Stimulated activated naive CD8-positive, alpha-beta T cell treated with anti-CD3 and anti-CD28 coated beads, Interleukin-15, Interleukin-2, amounts not matched to agents 100 ng/mL and 50 ng/mL, for 24 hours (primary cell): ENCODE data around the gene BAX.
A peak's percentile ranks its signal among the peaks of the same experiment; 100 is the strongest.
"Not testable (repeated sequence)": the region's sequence is repeated elsewhere in the genome, so short reads cannot be mapped to it uniquely, and the experiment has no call there.

ENCODE experiments used
- H3K27ac Mint-ChIP-seq: one replicate; pipeline ENCODE4 v1.8.0; 2021; ENCODE audit warnings: mild to moderate bottlenecking, mixed read lengths
- H3K27me3 Mint-ChIP-seq: one replicate; pipeline ENCODE4 v1.8.0; 2021; ENCODE audit warnings: mixed read lengths
- H3K36me3 Mint-ChIP-seq: one replicate; pipeline ENCODE4 v1.8.0; 2021; ENCODE audit warnings: low read depth, mixed read lengths
- H3K4me1 Mint-ChIP-seq: one replicate; pipeline ENCODE4 v1.8.0; 2021; ENCODE audit warnings: low read depth, mixed read lengths
- H3K4me3 Mint-ChIP-seq: one replicate; pipeline ENCODE4 v1.8.0; 2021; ENCODE audit warnings: mild to moderate bottlenecking, mixed read lengths
- H3K9me3 Mint-ChIP-seq: one replicate; pipeline ENCODE4 v1.8.0; 2021; ENCODE audit warnings: mixed read lengths

The BAX gene

DNA sequence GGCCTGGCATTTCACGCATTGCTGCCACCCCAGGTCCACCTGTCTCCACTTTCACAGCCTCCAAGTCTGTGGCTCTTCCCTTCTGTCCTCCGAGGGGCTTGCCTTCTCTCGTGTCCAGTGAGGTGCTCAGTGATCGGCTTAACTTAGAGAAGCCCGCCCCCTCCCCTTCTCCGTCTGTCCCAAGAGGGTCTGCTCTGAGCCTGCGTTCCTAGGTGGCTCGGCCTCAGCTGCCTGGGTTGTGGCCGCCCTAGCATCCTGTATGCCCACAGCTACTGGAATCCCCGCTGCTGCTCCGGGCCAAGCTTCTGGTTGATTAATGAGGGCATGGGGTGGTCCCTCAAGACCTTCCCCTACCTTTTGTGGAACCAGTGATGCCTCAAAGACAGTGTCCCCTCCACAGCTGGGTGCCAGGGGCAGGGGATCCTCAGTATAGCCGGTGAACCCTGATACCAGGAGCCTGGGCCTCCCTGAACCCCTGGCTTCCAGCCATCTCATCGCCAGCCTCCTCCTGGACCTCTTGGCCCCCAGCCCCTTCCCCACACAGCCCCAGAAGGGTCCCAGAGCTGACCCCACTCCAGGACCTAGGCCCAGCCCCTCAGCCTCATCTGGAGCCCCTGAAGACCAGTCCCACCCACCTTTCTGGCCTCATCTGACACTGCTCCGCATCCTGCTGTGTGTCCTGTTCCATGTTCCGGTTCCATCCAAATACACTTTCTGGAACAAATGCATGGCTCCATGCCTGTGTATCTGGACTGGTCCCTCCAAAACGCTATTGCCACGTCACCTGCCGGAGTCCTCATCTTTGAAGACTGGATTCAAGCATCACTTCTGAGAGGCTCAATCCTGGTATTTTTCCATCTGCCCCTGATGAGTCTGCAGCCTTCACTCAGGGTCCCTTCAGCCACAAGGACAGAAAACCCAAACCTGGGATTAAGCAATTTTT, 31.9 kb upstream of the BAX start:
- Mint-ChIP-seq H3K9me3 (no peaks in the 10 kb centered on the region), H3K27me3 (no peaks in the 10 kb centered on the region), H3K4me1 (peaks cover 4% of the 10 kb centered on the region), H3K4me3 (no peak overlapping the region), H3K36me3 (peaks cover 23% of the 10 kb centered on the region), H3K27ac (no peak overlapping the region)

- Mint-ChIP-seq H3K36me3 (peaks cover 11% of the 10 kb centered on the region), H3K27me3 (no peaks in the 10 kb centered on the region), H3K27ac (no peak overlapping the region), H3K4me3 (no peak overlapping the region), H3K9me3 (no peaks in the 10 kb centered on the region), H3K4me1 (peaks cover 4% of the 10 kb centered on the region)
Observed at GRCh38 chr19:48925240-48925843, 29.3 kb upstream of the BAX start.

DNA sequence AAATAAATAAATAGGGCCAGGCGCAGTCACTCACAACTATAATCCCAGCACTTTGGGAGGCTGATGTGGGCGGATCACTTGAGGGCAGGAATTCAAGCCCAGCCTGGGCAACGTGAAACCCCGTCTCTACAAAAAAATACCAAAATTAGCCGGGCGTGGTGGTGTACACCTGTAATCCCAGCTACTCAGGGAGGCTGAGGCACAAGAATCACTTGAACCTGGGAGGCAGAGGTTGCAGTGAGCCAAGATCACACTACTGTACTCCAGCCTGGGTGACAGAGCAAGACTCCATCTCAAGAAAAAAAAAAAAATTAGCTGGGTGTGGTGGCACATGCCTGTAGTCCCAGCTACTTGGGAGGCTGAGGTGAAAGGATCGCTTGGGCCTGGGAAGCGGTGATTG, 28.8 kb upstream of the BAX start:
- H3K4me3 Mint-ChIP-seq, H3K27me3 Mint-ChIP-seq, H3K27ac Mint-ChIP-seq, H3K9me3 Mint-ChIP-seq, H3K36me3 Mint-ChIP-seq, H3K4me1 Mint-ChIP-seq: not testable (repeated sequence)

DNA sequence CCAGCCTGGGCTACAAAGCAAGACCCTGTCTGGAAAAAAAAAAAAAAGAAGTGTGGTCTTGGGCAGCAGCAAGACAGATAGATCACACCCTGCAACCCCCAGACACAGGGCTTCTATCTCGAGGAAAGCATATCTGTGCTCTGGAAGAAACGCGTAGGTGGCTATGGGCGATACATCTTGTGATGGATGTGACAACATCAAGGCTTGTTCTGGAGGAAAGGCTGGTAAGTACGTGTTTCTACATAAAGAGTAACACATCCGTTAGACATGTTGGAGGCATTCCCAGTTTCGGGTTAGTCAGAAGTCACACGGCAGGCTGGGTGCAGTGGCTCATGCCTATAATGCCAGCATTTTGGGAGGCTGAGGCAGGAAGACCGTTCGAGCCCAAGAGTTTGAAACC, 27.8 kb upstream of the BAX start:
- Mint-ChIP-seq H3K4me3 (no peak overlapping the region), H3K4me1 (peaks cover 4% of the 10 kb centered on the region), H3K27me3 (no peaks in the 10 kb centered on the region), H3K36me3 (no peaks in the 10 kb centered on the region), H3K9me3 (no peaks in the 10 kb centered on the region), H3K27ac (no peak overlapping the region)

DNA sequence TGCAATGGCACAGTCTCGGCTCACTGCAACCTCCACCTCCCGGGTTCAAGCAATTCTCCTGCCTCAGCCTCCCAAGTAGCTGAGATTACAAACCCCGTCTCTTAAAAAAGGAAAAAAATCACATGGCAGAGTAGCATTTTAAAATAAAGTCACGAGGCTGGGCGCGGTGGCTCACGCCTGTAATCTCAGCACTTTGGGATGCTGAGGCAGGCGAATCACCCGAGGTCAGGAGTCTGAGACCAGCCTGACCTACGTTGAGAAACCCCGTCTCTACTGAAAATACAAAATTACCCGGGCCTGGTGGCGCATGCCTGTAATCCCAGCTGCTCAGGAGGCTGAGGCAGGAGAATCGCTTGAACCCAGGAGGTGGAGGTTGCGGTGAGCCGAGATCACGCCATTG, 27.0 kb upstream of the BAX start:
- H3K36me3 Mint-ChIP-seq, H3K27me3 Mint-ChIP-seq, H3K4me1 Mint-ChIP-seq, H3K9me3 Mint-ChIP-seq, H3K4me3 Mint-ChIP-seq, H3K27ac Mint-ChIP-seq: not testable (repeated sequence)

DNA sequence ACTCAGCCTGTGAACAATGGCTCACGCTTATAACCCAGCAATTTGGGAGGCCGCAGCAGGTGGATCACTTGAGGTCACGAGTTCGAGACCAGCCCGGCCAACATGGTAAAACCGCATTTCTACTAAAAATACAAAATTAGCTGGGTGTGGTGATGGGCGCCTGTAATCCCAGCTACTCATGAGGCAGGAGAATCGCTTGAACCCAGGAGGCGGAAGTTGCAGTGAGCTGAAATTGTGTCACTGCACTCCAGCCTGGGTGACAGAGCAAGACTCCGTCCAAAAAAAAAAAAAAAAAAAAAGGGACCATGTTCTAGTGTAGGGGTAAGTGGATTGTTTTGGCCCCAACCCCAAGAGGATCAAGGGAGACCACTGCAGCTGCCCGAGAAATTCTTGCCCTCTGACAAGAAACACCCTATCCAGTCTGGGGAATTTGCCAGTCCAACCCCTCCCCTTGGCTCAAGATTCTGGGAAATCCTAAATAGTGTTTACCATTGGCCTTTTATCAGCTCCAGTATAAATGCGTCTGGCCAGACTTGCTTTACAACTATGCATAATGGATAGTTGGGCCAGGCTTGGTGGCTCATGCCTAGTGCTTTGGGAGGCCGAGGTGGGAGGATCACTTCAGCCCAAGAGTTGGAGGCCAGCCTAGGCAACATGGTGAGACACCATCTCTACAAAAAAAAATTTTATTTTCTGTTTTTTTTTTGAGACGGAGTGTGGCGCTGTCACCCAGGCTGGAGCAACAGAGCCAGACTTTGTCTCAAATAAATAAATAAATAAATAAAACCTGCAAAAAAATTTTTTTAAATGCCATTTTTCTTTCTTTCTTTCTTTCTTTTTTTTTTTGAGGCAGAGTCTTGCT, 26.3 kb upstream of the BAX start:
- Mint-ChIP-seq H3K4me1 (peaks cover 7% of the 10 kb centered on the region), H3K27me3 (peaks cover 3% of the 10 kb centered on the region), H3K36me3 (no peaks in the 10 kb centered on the region), H3K9me3 (no peaks in the 10 kb centered on the region), H3K27ac (no peak overlapping the region), H3K4me3 (no peak overlapping the region)

GRCh38 chr19:48933382-48933932, 21.2 kb upstream of the BAX start, which contains the start of gene DHDH:
Gene DHDH (plus strand): TSS chr19:48933699. CDS start chr19:48933722, 23 bp downstream.
- peaks cover 8% of the 10 kb centered on the region for H3K4me1 Mint-ChIP-seq
- H3K27me3 Mint-ChIP-seq = peaks cover 10% of the 10 kb centered on the region

GRCh38 chr19:48934837-48935236, 19.8 kb upstream of the BAX start:
- Mint-ChIP-seq H3K9me3 (no peaks in the 10 kb centered on the region), H3K27me3 (peaks cover 10% of the 10 kb centered on the region), H3K36me3 (no peaks in the 10 kb centered on the region), H3K4me3 (peak overlapping the region; percentile 1), H3K27ac (no peak overlapping the region), H3K4me1 (peaks cover 8% of the 10 kb centered on the region)

More at GRCh38 chr19:48933382-48933932, 21.2 kb upstream of the BAX start, which contains the start of gene DHDH:
- Mint-ChIP-seq H3K36me3 (no peaks in the 10 kb centered on the region), H3K9me3 (no peaks in the 10 kb centered on the region), H3K27ac (no peak within 1 kb of the TSS), H3K4me3 (peak within 1 kb of the TSS; percentile 72)

DNA sequence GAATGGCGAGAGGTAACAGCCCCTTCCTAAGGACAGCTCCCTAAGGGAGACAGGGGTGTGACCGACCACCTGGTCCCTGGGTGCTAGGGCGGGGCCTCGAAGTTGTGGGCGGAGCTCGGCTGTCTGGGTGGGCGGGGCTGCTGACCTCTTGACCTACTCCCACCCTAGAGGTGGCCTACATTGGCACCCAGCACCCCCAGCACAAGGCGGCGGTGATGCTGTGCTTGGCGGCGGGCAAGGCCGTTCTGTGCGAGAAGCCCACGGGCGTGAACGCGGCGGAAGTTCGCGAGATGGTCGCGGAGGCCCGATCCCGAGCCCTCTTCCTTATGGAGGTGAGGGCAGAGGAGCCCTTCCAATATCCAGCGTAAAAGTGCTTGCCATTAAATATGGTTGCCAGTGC, 18.8 kb upstream of the BAX start:
- peaks cover 8% of the 10 kb centered on the region for H3K4me1 Mint-ChIP-seq
- H3K9me3 Mint-ChIP-seq = no peaks in the 10 kb centered on the region
- H3K27ac Mint-ChIP-seq = no peak overlapping the region
- H3K36me3 Mint-ChIP-seq = no peaks in the 10 kb centered on the region
- H3K4me3 Mint-ChIP-seq = no peak overlapping the region
- H3K27me3 Mint-ChIP-seq = peaks cover 10% of the 10 kb centered on the region

- no peaks in the 10 kb centered on the region for H3K36me3 Mint-ChIP-seq
- H3K4me1 Mint-ChIP-seq = peaks cover 7% of the 10 kb centered on the region
- no peak overlapping the region for H3K4me3 Mint-ChIP-seq
- H3K9me3 Mint-ChIP-seq = no peaks in the 10 kb centered on the region
- no peak overlapping the region for H3K27ac Mint-ChIP-seq
- peaks cover 8% of the 10 kb centered on the region for H3K27me3 Mint-ChIP-seq
Observed at GRCh38 chr19:48938256-48938655, 16.4 kb upstream of the BAX start.

DNA sequence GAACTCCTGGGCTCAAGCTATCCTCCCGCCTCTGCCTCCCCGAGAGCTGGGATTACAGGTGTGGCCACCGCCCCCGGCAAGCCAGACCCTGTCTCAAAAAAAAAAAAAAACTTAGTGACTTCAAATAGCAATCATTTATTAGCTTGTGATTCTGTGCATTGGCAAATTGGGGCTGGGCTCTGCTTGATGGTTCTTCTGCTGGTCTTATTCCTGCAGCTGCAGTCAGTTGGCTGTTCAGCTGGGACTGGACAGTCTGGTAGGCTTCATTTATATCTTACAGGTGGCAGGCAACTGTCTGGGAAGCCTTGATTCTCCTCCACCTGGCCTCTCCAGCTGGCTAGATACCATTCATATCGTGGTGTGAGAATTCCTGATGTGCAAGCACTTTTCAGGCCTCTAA, 13.8 kb upstream of the BAX start:
- Mint-ChIP-seq H3K9me3 (no peaks in the 10 kb centered on the region), H3K27me3 (no peaks in the 10 kb centered on the region), H3K4me1 (no peaks in the 10 kb centered on the region), H3K27ac (no peak overlapping the region), H3K4me3 (no peak overlapping the region), H3K36me3 (no peaks in the 10 kb centered on the region)

GRCh38 chr19:48943081-48943480, 11.6 kb upstream of the BAX start:
- no peak overlapping the region for H3K4me3 Mint-ChIP-seq
- no peaks in the 10 kb centered on the region for H3K9me3 Mint-ChIP-seq
- no peaks in the 10 kb centered on the region for H3K27me3 Mint-ChIP-seq
- H3K36me3 Mint-ChIP-seq = no peaks in the 10 kb centered on the region
- H3K27ac Mint-ChIP-seq = no peak overlapping the region
- no peaks in the 10 kb centered on the region for H3K4me1 Mint-ChIP-seq

GRCh38 chr19:48945415-48945814, 9.3 kb upstream of the BAX start:
- Mint-ChIP-seq H3K27me3 (no peaks in the 10 kb centered on the region), H3K4me3 (no peak overlapping the region), H3K36me3 (no peaks in the 10 kb centered on the region), H3K27ac (no peak overlapping the region), H3K9me3 (no peaks in the 10 kb centered on the region), H3K4me1 (no peaks in the 10 kb centered on the region)

- no peaks in the 10 kb centered on the region for H3K36me3 Mint-ChIP-seq
- H3K9me3 Mint-ChIP-seq = no peaks in the 10 kb centered on the region
- H3K27ac Mint-ChIP-seq = no peak overlapping the region
- H3K27me3 Mint-ChIP-seq = no peaks in the 10 kb centered on the region
- H3K4me1 Mint-ChIP-seq = no peaks in the 10 kb centered on the region
- no peak overlapping the region for H3K4me3 Mint-ChIP-seq
Observed at GRCh38 chr19:48945817-48946216, 8.9 kb upstream of the BAX start.
